HEK293T (cell line): Measurements from ENCODE around the gene DNAJB2.

Experiments
- BHLHE40 ChIP-seq: fragments of 450-650 bp; IDR thresholded peaks from 2 replicates; pipeline ENCODE4 v1.6.1; 2016; ENCODE audit warnings: mild to moderate bottlenecking, moderate library complexity, borderline replicate concordance
- CTBP1 ChIP-seq: fragments of 450-650 bp; IDR thresholded peaks from 2 replicates; pipeline ENCODE4 v1.6.1; 2016; ENCODE audit warnings: borderline replicate concordance
- ELF4 ChIP-seq: fragments of 450-650 bp; IDR thresholded peaks from 2 replicates; pipeline ENCODE4 v1.6.1; 2017; ENCODE audit warnings: antibody characterized with exemption
- FOXA1 ChIP-seq: fragments of 450-650 bp; IDR thresholded peaks from 2 replicates; pipeline ENCODE4 v1.6.1; 2016; ENCODE audit warnings: mild to moderate bottlenecking
- FOXM1 ChIP-seq: fragments of 450-650 bp; IDR thresholded peaks from 2 replicates; pipeline ENCODE4 v1.6.1; 2017; ENCODE audit warnings: mild to moderate bottlenecking, borderline replicate concordance
- NFRKB ChIP-seq: fragments of 450-650 bp; IDR thresholded peaks from 2 replicates; pipeline ENCODE4 v1.6.1; 2016; ENCODE audit warnings: mild to moderate bottlenecking, moderate library complexity
- SP1 ChIP-seq: fragments of 450-650 bp; IDR thresholded peaks from 2 replicates; pipeline ENCODE4 v1.6.1; 2017
- SUZ12 ChIP-seq: fragments of 450-650 bp; IDR thresholded peaks from 2 replicates; pipeline ENCODE4 v1.6.1; 2016; ENCODE audit warnings: mild to moderate bottlenecking
- TARDBP ChIP-seq: fragments of 450-650 bp; IDR thresholded peaks from 2 replicates; pipeline ENCODE4 v1.6.1; 2016
- TF ChIP-seq, protein P1 (sequence below): fragments of 450-650 bp; IDR thresholded peaks from 2 replicates; pipeline ENCODE4 v1.6.1; 2016

DNA sequence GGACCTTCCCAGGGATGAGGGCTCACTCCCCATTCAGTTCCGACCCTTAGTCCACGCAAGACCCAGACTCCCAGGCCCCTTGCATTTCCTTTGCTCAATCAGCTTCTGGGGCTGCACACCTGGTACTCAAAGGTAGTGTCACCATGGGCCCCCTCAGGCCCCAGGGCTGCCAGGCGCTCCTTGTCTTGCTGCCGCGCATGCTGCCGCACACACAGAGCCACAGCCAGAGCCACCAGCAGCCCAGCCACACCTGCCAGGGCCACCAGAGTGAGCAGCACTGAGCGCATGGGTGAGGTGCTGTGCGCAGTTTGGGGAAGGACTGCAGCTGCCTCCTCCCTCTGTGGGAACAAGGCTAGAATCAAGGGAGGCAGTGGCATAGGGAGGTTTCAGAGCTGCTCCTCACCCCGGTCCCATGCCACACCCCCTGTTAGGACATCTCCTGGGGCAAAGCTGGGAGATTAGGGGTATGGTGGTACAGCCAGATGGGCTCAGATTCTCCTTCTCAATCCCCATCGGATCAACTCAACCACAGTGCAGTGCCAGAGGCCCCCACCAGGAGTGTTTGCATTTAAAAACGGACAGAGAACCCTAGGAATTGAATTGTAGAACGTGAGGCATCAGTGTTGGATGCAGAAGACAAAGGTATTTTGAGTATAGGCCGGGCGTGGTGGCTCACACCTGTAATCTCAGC is 18.7 kb downstream of the DNAJB2 start:
- no peak for TF ChIP-seq BHLHE40
- TF ChIP-seq NFRKB, result no peak
- TF ChIP-seq FOXA1, result no peak
- no peak for TF ChIP-seq CTBP1
- TF ChIP-seq, protein P1, sequence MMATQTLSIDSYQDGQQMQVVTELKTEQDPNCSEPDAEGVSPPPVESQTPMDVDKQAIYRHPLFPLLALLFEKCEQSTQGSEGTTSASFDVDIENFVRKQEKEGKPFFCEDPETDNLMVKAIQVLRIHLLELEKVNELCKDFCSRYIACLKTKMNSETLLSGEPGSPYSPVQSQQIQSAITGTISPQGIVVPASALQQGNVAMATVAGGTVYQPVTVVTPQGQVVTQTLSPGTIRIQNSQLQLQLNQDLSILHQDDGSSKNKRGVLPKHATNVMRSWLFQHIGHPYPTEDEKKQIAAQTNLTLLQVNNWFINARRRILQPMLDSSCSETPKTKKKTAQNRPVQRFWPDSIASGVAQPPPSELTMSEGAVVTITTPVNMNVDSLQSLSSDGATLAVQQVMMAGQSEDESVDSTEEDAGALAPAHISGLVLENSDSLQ, result no peak
- no peak for TF ChIP-seq SP1
- no peak for TF ChIP-seq ELF4
- TF ChIP-seq FOXM1, result no peak
- no peak for TF ChIP-seq TARDBP
- TF ChIP-seq SUZ12, result no peak
